Activated T-helper 1 cell treated with anti-CD3 and anti-CD28 coated beads, Interleukin-2, amount 50 U/mL, for 16 hours (primary cell): Measurements from ENCODE around the gene AGMO.

Experiments
- DNase-seq, 2 donors: peaks; one replicate each; pipeline ENCODE4 v3.0.0-alpha.2; 2020; ENCODE audit warnings: low read depth in 1 of 2, low spot score in 1 of 2

The AGMO gene

DNA sequence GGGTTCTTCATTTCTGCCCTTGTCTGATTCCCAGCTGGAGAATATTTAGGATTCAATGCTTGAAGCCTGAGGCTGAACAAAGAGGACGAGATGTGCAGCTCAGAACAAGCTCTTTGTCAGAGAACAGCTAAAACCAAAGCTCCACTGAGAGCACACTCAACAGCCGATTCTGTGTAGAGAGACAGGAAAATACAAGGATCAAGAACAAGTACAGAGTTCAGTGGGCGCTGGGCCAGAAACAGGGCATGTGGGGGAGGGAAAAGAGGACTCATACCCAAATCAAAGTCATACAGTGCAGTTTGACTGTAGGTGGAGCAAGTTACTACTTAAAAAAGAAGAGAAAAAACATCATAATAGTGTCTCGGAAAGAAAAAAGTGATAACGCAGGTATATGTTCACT lies at the start of gene AGMO:
TSS of gene AGMO (minus strand) at position 181 of the 400 bp plus-strand sequence.
- no peak for DNase-seq

GRCh38 chr7:15610503-15610902 lies 48.7 kb upstream of the AGMO start:
- DNase-seq: no peak

DNA sequence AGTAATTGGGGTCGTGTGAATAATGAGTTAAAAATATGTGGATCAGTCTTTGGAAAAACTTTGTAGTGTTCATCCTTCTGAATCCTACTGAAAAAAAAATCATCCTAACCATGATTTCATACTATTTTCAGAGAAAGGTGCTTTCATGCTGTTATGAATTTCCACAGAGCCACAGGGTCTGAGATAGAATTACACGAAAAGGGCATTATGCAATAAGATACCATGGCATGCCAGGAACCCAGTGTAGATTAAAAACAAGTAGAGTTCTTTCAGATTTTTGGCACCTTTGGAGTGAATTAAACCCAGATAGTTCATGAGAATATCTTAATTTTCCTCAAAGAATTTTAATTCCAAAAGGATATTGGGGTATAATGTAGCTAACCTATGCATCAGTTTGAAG lies 47.5 kb upstream of the AGMO start:
- no peak for DNase-seq

- no peak for DNase-seq
Measured at GRCh38 chr7:15607529-15608210, 45.9 kb upstream of the AGMO start.

- no peak for DNase-seq
Measured at GRCh38 chr7:15606561-15606960, 44.7 kb upstream of the AGMO start.

DNA sequence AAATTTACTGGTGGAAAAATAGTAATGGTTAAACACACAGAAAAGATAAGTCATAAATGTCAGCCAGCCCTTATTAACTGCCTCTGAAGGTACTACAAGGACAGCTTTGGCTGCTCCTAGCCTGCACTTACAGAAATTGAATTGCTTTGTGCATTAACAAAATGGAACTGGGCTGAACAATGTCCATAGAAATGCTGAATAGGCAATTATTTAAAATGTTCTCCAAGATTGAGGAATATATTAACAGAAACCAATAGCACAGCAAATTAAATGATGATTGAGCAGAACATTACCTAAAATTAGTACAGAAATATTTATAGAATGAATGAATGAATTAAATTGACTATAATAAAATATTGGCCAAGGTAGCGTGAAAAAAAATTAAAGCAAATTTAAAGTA lies 42.4 kb upstream of the AGMO start:
- no peak for DNase-seq

DNA sequence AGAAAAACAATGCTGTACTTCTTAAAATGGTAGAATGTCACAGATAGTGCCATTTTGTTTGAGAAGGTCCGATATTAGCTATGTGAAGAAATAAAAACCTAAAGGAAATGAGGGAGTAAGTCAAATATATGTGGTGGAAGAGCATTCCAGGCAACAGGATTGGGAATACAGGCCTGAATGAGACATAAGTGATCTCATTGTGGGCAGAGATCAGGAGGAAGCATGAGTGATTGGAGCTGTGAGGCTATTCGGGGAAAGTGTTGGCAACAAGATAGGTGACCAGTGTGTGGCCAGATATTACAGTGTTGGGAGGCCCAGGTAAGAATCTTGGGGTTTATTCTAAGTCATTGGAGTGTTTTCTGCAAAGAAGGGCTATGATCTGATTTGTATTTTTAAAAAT lies 41.3 kb upstream of the AGMO start:
- DNase-seq: no peak

GRCh38 chr7:15602236-15602635 lies 40.4 kb upstream of the AGMO start:
- no peak for DNase-seq

- no peak for DNase-seq
Measured at GRCh38 chr7:15601175-15601574, 39.4 kb upstream of the AGMO start.

DNA sequence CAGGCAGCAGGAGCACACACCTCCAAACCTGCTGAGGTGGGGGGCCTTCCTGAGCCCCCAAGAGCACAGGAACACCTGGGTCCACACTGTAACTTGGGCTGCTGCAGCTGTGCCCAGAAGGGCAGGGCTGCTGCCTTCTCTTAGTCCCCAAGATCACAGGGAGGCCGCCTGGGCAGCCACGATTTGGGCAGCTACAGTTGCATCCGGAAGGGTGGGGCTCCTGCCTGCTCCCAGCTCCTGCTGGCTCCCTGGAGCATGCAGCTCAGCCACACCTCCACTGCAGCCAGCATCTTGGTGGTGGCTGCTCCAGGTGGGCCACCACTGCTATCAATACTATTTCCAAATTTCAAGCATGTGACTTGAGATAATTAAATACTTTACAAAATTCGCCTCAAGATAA lies 38.5 kb upstream of the AGMO start:
- no peak for DNase-seq

DNA sequence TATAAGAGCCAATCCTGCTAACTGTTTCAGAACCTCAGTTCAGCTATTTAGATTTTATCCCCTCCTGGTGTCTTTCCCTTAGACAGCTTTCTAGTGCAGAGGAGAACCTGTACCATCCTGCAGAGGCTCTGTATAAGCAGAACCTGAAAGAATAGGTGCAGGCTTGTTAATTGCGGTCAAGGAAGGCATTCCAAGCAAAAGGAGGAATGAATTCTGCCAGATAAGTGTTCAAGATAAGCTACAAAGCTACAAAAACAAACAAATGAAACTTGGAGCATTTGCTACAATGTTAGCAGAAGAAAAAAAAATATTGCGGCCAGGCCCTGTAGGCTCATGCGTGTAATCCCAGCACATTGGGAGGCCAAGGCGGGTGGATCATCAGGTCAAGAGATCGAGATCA lies 32.6 kb upstream of the AGMO start:
- no peak for DNase-seq

DNA sequence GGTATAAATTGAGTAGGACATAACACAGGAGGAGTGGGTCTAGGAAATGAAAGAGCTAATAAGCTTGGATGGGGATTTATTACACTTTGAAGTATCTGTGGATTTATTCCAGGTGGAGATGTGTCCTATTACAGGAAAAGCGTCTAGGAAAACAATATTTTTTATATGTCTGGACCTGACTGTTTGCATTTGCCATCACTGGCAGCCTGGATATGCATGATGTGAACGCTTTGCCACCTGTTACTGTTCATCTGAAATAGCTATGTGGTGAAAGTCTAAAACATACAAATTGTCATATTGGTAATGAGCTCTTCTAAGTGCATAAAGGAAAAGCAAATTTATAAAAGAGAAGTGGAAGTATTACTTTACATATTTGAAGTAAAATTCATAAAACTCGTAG lies 31.6 kb upstream of the AGMO start:
- no peak for DNase-seq

DNA sequence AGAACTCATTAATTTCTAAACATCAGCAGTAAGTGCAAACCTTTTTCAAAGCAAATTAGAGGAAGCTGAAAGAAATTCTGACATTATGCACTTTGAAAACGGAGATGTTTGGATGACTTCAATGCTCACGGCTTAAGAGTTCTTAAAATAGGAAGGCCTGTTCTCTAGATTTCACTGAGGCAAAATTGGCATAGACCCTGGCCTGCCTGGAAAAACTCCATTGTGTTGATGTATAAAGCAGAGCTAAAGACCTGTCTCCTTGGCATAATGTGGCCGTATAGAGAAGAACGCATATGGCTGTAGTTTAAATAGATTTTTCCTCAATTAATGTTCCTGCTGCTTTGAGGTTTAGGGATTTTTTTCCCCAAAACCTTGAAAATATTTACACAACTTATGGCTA lies 24.5 kb upstream of the AGMO start:
- DNase-seq: no peak

- DNase-seq: no peak
Measured at GRCh38 chr7:15584575-15584974, 22.8 kb upstream of the AGMO start.

- no peak for DNase-seq
Measured at GRCh38 chr7:15582773-15583172, 21.0 kb upstream of the AGMO start.

GRCh38 chr7:15581352-15581951 lies 19.6 kb upstream of the AGMO start:
- no peak for DNase-seq

DNA sequence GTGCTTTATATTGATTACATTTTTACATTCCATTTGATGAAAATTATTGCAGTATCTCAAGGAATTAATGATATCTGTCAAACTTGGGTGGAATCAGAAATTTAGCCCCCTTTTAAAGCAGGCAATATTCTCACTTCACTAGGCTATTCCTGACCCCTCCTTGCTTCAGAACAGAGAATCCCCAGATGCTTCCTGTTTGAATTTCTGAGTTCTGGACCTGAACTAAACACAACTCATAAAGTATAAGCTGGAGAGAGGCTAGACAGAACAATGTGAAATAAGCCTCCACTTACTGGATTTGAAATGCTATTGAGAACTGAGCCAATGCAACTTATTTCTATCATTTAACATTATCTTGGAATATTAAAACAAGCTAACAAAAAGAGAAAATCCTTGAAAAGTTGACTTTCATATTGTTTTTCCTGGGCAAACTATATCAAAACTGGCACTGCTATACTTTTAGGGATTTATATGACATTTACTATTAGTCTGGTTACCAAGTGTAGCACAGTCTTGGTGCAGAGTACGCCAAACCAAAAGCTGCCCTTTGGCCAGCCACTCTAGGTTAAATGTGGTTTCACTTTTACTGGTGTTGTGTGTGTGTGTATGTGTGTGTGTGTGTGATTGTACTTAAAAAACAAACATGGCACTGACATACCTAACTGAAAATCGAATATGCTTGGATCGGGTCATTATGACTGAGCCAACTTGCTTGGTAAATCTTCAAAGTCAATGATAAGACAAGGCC lies 19.0 kb upstream of the AGMO start:
- no peak for DNase-seq

GRCh38 chr7:15577600-15577999 lies 15.8 kb upstream of the AGMO start:
- no peak for DNase-seq

- no peak for DNase-seq
Measured at GRCh38 chr7:15571301-15571878, 9.6 kb upstream of the AGMO start.

- no peak for DNase-seq
Measured at GRCh38 chr7:15567652-15568051, 5.8 kb upstream of the AGMO start.

DNA sequence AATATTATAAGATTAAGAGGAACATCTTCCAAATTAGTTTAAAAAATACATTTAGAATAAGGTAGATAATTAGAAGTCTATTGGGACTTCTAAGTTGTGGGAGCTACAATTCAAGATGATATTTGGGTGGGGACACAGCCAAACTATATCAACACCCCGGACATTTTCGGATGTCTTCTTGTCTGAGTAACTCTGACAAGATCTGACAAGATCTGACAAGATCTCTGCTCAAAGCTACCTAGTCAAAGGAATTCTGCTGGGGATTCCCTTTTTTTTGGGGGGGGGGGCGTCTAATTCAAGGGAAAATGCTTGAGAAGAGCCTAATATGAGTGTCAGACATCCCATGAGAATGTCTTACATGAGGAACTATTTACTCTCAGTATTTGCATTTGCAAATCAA lies 5.2 kb upstream of the AGMO start:
- no peak for DNase-seq

DNA sequence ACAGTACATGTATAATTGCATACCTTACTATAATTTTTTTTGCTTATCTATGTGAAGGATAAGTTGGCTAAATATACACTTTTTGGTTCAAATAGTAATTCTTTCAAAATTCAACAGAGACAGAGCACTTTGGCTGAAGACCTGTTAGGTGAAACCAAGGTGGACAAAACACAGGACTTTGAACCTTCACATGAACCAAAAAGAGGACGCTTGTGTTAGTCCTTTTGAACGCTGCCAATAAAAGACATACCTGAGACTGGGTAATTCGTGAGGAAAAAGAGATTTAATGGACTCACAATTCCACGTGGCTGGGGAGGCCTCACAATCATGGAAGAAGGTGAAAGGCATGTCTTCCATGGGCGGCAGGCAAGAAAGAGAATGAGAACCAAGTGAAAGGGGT lies 4.7 kb upstream of the AGMO start:
- DNase-seq: no peak
